PC-3 (cell line): ENCODE results near the gene ERV3-1.
"Not testable (repeated sequence)": the region's sequence is repeated elsewhere in the genome, so short reads cannot be mapped to it uniquely, and the experiment has no call there.

Experiments
- CTCF ChIP-seq: fragments of 300-600 bp; sonication (generic); conservative IDR thresholded peaks from 2 replicates; pipeline ENCODE4 v1.5.1; 2017; ENCODE audit warnings: antibody characterized with exemption, low read depth, mild to moderate bottlenecking, low read length
- EZH2 ChIP-seq: fragments of 300-600 bp; sonication (generic); IDR thresholded peaks from one replicate; pipeline ENCODE4 v1.6.1; 2017; ENCODE audit warnings: antibody characterized with exemption, mild to moderate bottlenecking, low read length; ENCODE audit not compliant: unreplicated experiment
- EZH2phosphoT487 ChIP-seq: fragments of 300-600 bp; sonication (generic); IDR thresholded peaks from 2 replicates; pipeline ENCODE4 v1.6.1; 2018; ENCODE audit warnings: mild to moderate bottlenecking, antibody characterized with exemption, low read length, borderline replicate concordance

- not testable (repeated sequence) for TF ChIP-seq CTCF, EZH2, EZH2phosphoT487
Measured at GRCh38 chr7:64948774-64949173, 57.7 kb downstream of the ERV3-1 start.
